ENCODE measurements around the gene SMIM15.

GRCh38 chr5:61177070-61177469, 14.8 kb upstream of the SMIM15 start:
- no peak for TF ChIP-seq GABPB1 (CRISPR knock-in tag; IDR thresholded peaks at IDR 0.05)
- no peak for TF ChIP-seq E2F1 (CRISPR knock-in tag; IDR thresholded peaks at IDR 0.05)
- TF ChIP-seq GRHL2 (CRISPR knock-in tag; IDR thresholded peaks at IDR 0.05; ENCODE audit: insufficient replicate concordance, severe bottlenecking), result no peak
- TF ChIP-seq E2F5 (CRISPR knock-in tag; IDR thresholded peaks at IDR 0.05), result no peak
- TF ChIP-seq NR1H2 (CRISPR knock-in tag; IDR thresholded peaks at IDR 0.05), result no peak
- TF ChIP-seq CTCF (IDR thresholded peaks at IDR 0.05), result no peak
- TF ChIP-seq SOX15 (CRISPR knock-in tag; IDR thresholded peaks at IDR 0.05), result no peak
- TF ChIP-seq USF1 (CRISPR knock-in tag; IDR thresholded peaks at IDR 0.05), result no peak
- TF ChIP-seq SP1 (CRISPR knock-in tag; conservative IDR thresholded peaks at IDR 0.05), result no peak

Data from WTC11 (cell line).